GM21737 (cell line): Measurements from ENCODE around the gene CRISPLD2.

Experiments
- ATAC-seq: cut with Tn5 transposase; IDR thresholded peaks from one replicate; pipeline ENCODE4 v1.9.1; 2021; ENCODE audit warnings: mild to moderate bottlenecking, moderate library complexity; ENCODE audit not compliant: unreplicated experiment

The CRISPLD2 gene

GRCh38 chr16:84907051-84907450 lies 87.3 kb downstream of the CRISPLD2 start:
- ATAC-seq: no peak

DNA sequence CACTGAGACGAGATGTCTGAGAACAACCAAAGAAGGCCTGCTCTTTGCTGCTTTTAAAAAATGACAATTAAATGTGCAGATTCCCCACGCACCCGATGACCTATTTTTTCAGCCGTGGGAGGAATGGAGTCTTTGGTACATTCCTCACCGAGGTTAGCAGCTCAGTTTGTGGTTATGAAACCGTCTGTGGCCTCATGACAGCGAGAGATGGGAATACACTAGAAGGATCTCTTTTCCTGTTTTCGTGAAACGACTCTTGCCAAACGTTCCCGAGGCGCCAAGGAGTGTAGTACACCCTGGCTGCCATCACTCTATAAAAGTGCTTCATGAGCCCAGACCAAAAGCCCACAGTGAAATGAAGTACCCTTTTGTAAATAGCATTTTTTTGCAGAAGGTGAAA lies 87.8 kb downstream of the CRISPLD2 start:
- ATAC-seq: no peak

DNA sequence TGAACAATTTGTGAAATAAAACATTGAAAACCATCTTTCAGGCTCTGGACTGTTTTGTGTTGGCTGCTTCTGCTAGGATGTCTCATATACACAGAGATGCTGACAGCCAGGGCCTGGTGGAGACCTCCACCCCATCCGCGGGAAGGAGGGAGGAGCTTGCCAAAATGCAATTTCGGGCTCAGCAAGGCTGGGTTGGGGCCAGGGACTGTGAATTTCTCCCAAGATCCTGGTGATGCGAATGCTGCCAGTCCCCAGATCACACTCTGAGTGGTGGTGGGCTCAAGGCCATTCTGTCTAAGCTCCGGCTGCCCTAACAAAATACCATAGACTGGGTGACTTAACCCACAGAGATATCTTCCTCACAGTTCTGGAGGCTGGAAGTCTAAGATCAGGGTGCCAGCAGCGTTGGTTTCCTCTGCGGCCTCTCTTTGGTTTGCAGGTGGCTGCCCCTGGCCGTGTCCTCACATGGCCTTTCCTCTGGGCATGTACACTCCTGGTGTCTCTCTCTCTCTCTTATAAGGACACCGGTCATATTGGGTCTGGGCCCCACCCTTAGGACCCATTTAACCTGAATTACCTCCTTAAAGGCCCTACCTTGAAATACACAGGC lies 89.8 kb downstream of the CRISPLD2 start:
- no peak for ATAC-seq

- no peak for ATAC-seq
Observed at GRCh38 chr16:84911486-84912216, 91.9 kb downstream of the CRISPLD2 start.

- ATAC-seq: no peak
Observed at GRCh38 chr16:84913315-84913714, 93.5 kb downstream of the CRISPLD2 start.

DNA sequence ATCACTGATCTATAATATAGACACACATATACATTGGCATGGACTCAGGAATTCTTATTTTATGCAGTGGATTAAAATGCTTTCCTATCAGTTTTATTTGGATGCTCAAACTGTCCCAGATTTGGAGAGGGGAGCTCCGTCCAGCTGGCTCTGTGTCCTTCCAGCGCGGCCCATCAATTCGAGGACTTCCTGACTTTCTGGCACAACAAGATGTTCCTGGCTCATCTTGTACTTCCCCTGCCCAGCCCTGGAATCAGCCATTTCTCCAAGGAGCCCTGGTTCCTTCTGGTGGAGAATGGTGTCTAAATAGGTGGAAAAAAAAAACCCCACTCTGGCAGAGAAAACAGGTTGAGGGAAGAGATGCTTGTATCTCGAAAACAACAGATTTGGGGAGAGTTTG lies 94.5 kb downstream of the CRISPLD2 start:
- ATAC-seq: no peak

DNA sequence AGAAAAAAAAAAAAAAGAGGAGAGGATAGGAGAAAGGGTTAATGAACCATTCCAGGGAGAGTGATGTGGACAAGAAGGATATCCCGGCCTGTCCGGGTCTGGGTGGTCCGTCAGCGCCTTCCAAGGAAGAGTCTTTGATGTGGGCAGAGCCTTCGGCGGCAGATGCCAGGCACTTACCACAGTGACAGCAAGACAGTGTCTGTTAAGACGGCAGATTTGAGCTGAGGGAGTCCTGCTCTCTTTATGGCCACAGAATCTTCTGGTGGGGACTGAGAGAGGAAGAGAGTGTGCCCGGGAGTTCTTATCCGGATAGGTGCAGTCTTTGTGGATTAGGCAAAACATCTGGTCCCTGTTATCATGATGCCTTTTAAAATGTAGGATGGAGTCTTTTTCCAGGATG lies 96.4 kb downstream of the CRISPLD2 start:
- ATAC-seq: no peak

GRCh38 chr16:84916850-84917249 lies 97.1 kb downstream of the CRISPLD2 start:
- no peak for ATAC-seq

GRCh38 chr16:84917492-84917891 lies 97.7 kb downstream of the CRISPLD2 start:
- no peak for ATAC-seq

GRCh38 chr16:84918006-84918909 lies 98.5 kb downstream of the CRISPLD2 start:
- ATAC-seq: no peak

DNA sequence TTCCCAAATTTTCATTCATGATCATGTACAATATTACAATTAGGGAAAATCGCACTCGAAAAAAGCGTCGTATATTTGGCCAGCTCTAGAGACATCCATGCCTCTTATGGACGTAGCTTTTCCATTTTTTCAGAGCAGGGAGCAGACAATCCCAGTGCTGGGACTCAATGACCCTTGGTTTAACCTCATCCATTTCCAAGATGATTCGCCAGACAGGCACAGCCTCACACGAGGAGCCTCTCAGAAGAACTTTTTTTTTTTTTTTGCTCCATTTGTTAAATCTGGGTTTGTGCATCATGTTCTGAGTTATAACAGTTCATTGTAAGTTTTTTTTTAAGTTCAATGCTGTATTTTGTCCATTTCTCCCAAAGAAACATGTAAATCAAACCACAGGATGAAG lies 99.5 kb downstream of the CRISPLD2 start:
- ATAC-seq: no peak

DNA sequence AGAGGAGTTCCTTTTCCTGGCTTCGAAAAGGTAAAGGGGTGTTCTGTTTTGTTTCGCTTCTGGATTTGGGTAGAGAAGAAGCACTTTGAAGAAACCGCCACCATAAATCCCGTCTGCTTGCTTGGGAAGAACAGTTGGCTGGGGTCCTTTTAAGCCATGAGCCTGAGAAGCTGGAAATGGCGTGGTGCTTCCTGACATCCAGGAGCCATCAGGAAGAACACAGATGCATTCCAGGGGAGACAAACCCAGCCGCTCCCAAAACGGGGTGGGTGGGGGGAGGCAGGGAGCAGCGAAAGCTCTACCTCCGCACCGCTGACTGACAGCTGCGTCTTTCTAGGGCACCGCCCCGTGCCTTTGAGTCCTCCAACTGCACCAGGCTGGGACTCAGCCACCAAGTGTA lies 99.9 kb downstream of the CRISPLD2 start:
- ATAC-seq: no peak

DNA sequence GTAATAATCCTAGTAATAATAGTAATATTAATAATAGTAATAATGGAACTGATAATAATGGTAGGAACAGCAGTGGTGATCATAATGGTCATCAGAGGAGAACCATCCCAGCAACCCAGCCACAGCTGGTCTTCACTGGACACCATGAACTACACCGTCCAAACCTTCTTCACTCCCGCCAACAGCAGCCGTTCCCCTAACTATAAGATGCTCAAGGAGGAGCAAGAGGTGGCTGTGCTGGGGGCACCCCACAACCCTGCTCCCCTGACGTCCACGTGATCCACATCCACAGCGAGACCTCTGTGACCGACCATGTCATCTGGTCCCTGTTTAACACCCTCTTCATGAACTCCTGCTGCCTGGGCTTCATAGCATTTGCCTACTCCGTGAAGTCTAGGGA lies 100.5 kb downstream of the CRISPLD2 start:
- ATAC-seq: no peak

- ATAC-seq: no peak
Observed at GRCh38 chr16:84922351-84923120, 102.8 kb downstream of the CRISPLD2 start.

GRCh38 chr16:84924331-84925091 lies 104.7 kb downstream of the CRISPLD2 start:
- ATAC-seq: no peak

DNA sequence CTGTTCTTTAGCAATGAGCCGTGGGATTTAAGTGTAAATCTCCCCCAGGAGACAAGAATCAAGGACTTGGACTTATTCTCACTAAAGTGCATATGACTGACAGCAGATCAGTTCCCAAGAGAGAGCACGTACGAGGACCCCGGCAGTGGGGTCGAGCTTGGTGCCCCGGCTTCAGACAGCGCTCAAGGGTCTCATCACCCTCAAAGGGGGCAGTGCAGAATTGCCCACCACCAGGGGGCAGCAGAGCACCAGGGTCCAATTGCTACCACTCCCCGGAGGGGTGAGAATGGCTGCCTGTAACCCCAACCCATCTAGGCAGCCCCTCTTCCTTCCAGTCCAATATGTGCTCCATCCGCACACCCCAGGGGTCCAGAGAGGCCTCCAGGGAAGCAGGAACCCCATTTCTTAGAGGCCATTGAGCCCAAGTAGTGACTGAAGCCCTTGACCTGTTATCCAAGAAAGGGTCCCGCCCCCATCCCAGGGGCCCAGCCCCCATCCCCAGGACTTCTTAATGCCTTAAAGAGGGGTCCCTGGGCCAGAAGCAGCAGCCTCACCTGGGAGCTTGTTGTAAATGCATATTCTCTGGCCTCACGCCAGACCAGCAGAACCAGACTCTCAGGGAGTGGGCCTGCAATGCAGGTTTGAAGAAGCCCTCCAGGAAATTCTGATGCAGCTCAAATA lies 105.4 kb downstream of the CRISPLD2 start:
- ATAC-seq: no peak

DNA sequence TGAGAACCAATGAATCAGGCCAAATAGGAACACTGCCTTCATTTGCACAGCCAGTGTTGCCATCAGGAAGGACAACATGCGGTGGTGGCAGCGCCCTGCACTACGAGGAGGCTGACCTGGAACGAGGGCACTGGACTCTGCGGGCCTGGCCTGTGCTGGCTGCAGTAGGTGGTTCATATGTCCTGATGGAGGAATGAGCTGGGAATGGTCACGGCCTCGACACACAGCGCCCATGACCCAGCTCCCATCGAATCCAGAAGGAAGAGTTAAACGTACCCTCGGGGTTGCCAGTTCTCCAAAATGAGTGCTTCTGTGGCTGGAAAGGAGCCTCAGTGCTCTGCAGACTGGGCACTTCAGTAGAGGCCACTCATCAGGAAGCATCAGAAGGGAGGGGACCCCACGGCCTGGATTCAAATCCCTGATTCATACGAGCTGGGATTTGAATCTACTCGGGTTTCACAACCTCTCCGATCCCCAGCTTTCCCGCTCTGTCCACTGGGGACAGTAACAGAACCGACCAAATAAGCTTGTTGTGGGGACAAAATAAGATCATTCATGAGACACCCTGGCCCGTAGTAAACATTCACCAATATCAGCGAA lies 106.1 kb downstream of the CRISPLD2 start:
- ATAC-seq: no peak

- ATAC-seq: no peak
Observed at GRCh38 chr16:84926462-84926861, 106.7 kb downstream of the CRISPLD2 start.
